K562 (cell line): ENCODE data around the gene WWOX.

Experiments used
- CTCF ChIP-seq, 3 experiments: IDR thresholded peaks in 2 of 3; conservative IDR thresholded peaks in 1 of 3; 2 replicates each; pipeline ENCODE4 v1.5.1; 2011 to 2012; ENCODE audit warnings: low read length in 3 of 3, mild to moderate bottlenecking in 3 of 3, control low read depth in 2 of 3, improper control_type of control experiment in 1 of 3, inconsistent platforms in 1 of 3, low read depth in 1 of 3, mixed read lengths in 1 of 3, moderate library complexity in 1 of 3; ENCODE audit not compliant: insufficient read depth in 2 of 3
- EWSR1 ChIP-seq: fragments of 450-650 bp; IDR thresholded peaks from 2 replicates; pipeline ENCODE4 v1.6.1; 2018; ENCODE audit warnings: borderline replicate concordance, mild to moderate bottlenecking, low read depth, moderate library complexity; ENCODE audit not compliant: partially characterized antibody
- MYC ChIP-seq, 2 experiments: fragments of 250-450 bp in 1 of 2; sonication (Bioruptor Pico) in 1 of 2; IDR thresholded peaks; 2 replicates each; pipeline versions ENCODE4 v1.5.1 to v1.6.1; 2012 to 2021; ENCODE audit warnings: low read depth in 2 of 2, borderline replicate concordance in 1 of 2, improper control_type of control experiment in 1 of 2, low read length in 1 of 2, mild to moderate bottlenecking in 1 of 2, moderate library complexity in 1 of 2
- NCOA1 ChIP-seq: fragments of 450-650 bp; IDR thresholded peaks from 2 replicates; pipeline ENCODE4 v1.6.1; 2016; ENCODE audit warnings: low read depth
- PHF20 ChIP-seq: fragments of 450-650 bp; IDR thresholded peaks from 2 replicates; pipeline ENCODE4 v1.6.1; 2018; ENCODE audit not compliant: partially characterized antibody
- POLR2A ChIP-seq: fragments of 450-650 bp; conservative IDR thresholded peaks from 2 replicates; pipeline ENCODE4 v1.6.1; 2016

- TF ChIP-seq MYC (IDR thresholded peaks at IDR 0.05; ENCODE audit: low read depth, low read length) (no peak), MYC (CRISPR knock-in tag; IDR thresholded peaks at IDR 0.05; ENCODE audit: borderline replicate concordance, low read depth) (no peak), POLR2A (no peak), PHF20 (no peak), CTCF (IDR thresholded peaks at IDR 0.05 in 2 of 3, conservative IDR thresholded peaks at IDR 0.05 in 1 of 3; ENCODE audit: insufficient read depth in 2 of 3, low read depth in 1 of 3, low read length in 3 of 3) (no peak), EWSR1 (no peak), NCOA1 (no peak)
Measured at GRCh38 chr16:78177218-78177617, 77.8 kb downstream of the WWOX start.
